ENCODE results near the gene TOX3. TPM values are rescaled to one million over a fixed set of nuclear protein-coding genes. Genes with fewer than 3 reads are reported as not detected.

Gene TOX3
- total RNA-seq, 2 donors from 2014 or later: not detected

DNA sequence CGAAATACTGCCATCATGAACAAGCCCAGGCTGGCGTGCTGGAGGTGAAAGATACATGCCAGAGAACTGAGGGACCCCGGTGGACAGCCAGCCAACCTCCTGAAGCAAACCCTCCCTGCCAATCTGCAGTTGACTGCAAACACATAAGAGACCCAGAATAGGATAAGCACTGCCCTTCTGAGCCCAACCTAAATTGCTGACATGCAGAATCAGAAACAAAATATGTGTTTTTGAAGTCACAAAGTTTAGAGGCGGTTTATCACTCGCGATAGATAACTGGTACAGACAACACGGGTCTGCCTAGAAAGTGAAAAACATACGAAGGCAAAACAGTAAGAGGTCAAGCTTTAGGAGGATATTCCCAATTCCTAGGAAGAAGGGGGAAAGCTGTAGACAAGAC is 14.6 kb downstream of the TOX3 start:
- TF ChIP-seq CTCF (IDR thresholded peaks at IDR 0.05): no peak
- Histone ChIP-seq H3K4me1 (no peaks in the 10 kb centered on the region), H3K36me3 (no peaks in the 10 kb centered on the region), H3K27me3 (no peaks in the 10 kb centered on the region), H3K27ac (no peak overlapping the region), H3K9me3 (no peaks in the 10 kb centered on the region), H3K4me3 (no peak overlapping the region)
- no peak for DNase-seq (ENCODE audit: low spot score)

DNA sequence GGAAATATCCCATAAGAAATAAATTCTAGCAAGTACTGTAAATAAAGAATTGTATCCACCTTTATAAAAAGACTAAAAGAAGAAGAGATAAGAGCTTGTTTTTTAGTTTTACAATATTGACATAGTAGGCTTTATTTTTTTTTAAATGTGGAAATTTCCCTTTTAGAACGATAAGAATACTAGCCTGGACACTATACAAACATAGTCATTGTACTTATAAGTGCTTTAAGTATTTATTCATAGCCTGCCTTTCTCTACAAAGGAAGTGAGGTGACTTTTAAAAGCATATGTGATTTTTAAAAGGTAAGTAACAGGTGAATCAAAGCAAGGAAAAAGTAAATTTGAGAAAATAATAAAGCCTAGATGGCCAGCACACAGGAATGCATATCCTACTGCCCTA is 17.7 kb downstream of the TOX3 start:
- no peaks in the 10 kb centered on the region for H3K27me3 ChIP-seq
- TF ChIP-seq CTCF (IDR thresholded peaks at IDR 0.05): no peak
- no peaks in the 10 kb centered on the region for H3K4me1 ChIP-seq
- H3K36me3 ChIP-seq: no peaks in the 10 kb centered on the region
- DNase-seq (ENCODE audit: low spot score): no peak
- no peak overlapping the region for H3K27ac ChIP-seq
- no peak overlapping the region for H3K4me3 ChIP-seq
- H3K9me3 ChIP-seq: no peaks in the 10 kb centered on the region

DNA sequence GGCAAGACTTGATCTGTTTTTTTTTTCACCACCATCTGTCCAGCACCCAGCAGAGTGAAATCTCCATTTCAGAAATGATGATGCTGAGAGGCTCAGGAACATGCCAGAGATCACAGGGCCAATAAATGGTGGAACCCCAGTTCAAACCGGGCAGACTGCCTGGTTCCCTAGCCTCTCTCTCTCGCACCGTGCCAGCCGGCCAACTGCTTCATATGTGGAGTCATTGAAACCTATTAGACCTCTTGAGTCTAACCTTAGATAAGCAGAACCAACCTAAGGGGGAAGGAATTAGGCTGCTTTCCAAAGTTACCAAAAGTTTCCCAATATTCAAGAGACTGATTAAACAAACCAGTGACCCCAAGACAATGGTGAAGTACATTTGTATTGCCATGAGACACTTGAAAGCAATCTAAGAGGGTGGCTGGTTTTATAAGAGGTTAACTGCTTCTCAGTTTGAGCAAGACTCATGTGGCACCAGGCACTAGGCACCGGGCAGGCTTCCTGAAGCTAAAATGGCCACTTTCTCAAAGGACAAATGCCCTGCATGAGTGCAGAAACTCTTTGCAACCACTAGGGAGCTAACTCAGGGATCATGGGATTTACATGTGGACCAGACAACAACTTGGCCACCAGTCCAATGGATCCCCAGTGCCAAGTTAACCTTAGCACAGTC is 18.4 kb downstream of the TOX3 start:
- Histone ChIP-seq H3K9me3 (no peaks in the 10 kb centered on the region), H3K4me3 (no peak overlapping the region), H3K4me1 (no peaks in the 10 kb centered on the region), H3K27me3 (no peaks in the 10 kb centered on the region), H3K36me3 (no peaks in the 10 kb centered on the region), H3K27ac (no peak overlapping the region)
- TF ChIP-seq CTCF (IDR thresholded peaks at IDR 0.05): no peak
- DNase-seq (ENCODE audit: low spot score): no peak

- TF ChIP-seq CTCF (IDR thresholded peaks at IDR 0.05): no peak
- Histone ChIP-seq H3K27ac (no peak overlapping the region), H3K4me3 (no peak overlapping the region), H3K9me3 (no peaks in the 10 kb centered on the region), H3K27me3 (no peaks in the 10 kb centered on the region), H3K36me3 (no peaks in the 10 kb centered on the region), H3K4me1 (no peaks in the 10 kb centered on the region)
- no peak for DNase-seq (ENCODE audit: low spot score)
Measured at GRCh38 chr16:52526830-52527229, 20.1 kb downstream of the TOX3 start.

DNA sequence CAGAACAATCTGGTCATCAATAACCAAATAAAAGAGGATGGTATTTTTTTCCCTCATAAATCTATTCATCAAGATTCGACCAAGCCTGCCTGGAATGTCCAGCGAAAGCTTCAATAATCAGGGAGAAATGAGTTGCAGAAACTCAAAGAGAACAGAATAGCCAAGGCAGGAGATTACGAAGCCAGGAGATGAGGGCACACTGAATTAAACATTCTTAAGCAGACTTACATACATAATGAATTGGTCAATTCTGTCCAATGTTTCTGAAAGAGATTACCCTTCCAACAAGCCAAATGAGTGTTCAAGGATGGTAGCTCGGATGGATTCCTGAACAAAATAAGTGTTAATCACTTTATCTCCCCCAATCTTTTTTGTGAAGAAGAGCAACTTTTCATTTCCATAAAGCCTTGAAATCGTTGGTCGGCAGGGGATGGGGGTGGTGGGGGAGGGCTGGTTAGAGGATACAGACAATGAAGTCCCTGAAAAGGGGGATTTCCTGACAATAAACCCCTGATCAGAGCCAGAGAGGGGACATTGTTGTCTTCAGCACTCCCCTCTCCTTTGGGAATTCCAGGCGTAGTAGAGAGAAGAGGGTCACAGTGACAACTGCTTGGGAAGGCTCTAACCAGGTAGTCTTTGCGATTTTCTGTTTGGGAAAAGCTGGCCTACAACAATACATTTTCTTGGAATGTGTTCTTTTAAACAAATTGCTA is 20.7 kb downstream of the TOX3 start:
- no peak for TF ChIP-seq CTCF (IDR thresholded peaks at IDR 0.05)
- H3K27me3 ChIP-seq: no peaks in the 10 kb centered on the region
- no peak for DNase-seq (ENCODE audit: low spot score)

More for the DNA sequence above, 20.7 kb downstream of the TOX3 start:
- Histone ChIP-seq H3K4me3 (no peak overlapping the region), H3K4me1 (no peaks in the 10 kb centered on the region), H3K9me3 (no peaks in the 10 kb centered on the region), H3K36me3 (no peaks in the 10 kb centered on the region), H3K27ac (no peak overlapping the region)

Measured in right atrium auricular region (tissue), 2 donors.